Activated CD4-positive, alpha-beta memory T cell treated with anti-CD3 and anti-CD28 coated beads, Interleukin-2, amount 10 ng/mL, durations not matched to agents 7 days and 5 days (primary cell): ENCODE data around the gene CENPA. TPM values are rescaled to one million over a fixed set of nuclear protein-coding genes. Genes with fewer than 3 reads are reported as not detected.
"Not testable (repeated sequence)": the region's sequence is repeated elsewhere in the genome, so short reads cannot be mapped to it uniquely, and the experiment has no call there.

Experiments
- CTCF ChIA-PET: fragments of 350-600 bp; sonication (Branson Sonifier 250); formaldehyde crosslinking; loops from one replicate; lab custom pipeline; 2021; ENCODE audit warnings: antibody characterized with exemption, inconsistent platforms; lab: Charles Lee
- POLR2A ChIA-PET: fragments of 350-600 bp; sonication (Branson Sonifier 250); formaldehyde crosslinking; loops from one replicate; lab custom pipeline; 2021; ENCODE audit warnings: antibody characterized with exemption; lab: Charles Lee
- DNase-seq: peaks from one replicate; pipeline ENCODE4 v3.0.0-alpha.2; 2020
- H3K27ac Mint-ChIP-seq: one replicate; pipeline ENCODE4 v1.8.0; 2021; ENCODE audit warnings: mild to moderate bottlenecking, mixed read lengths
- H3K27me3 Mint-ChIP-seq: one replicate; pipeline ENCODE4 v1.8.0; 2021; ENCODE audit warnings: mixed read lengths
- H3K36me3 Mint-ChIP-seq: one replicate; pipeline ENCODE4 v1.8.0; 2021; ENCODE audit warnings: low read depth, mixed read lengths
- H3K4me1 Mint-ChIP-seq: one replicate; pipeline ENCODE4 v1.8.0; 2021; ENCODE audit warnings: mixed read lengths
- H3K4me3 Mint-ChIP-seq: one replicate; pipeline ENCODE4 v1.8.0; 2021; ENCODE audit warnings: mild to moderate bottlenecking, mixed read lengths
- H3K9me3 Mint-ChIP-seq: one replicate; pipeline ENCODE4 v1.8.0; 2021; ENCODE audit warnings: mixed read lengths
- total RNA-seq, 2 experiments: library from RNA; stranded (reverse); gene quantifications; one replicate each; pipeline ENCODE4 v1.2.3, GENCODE V29; 2021

CENPA gene
- total RNA-seq, 2 experiments from 2014 or later: 39.5 to 43.1 TPM

DNA sequence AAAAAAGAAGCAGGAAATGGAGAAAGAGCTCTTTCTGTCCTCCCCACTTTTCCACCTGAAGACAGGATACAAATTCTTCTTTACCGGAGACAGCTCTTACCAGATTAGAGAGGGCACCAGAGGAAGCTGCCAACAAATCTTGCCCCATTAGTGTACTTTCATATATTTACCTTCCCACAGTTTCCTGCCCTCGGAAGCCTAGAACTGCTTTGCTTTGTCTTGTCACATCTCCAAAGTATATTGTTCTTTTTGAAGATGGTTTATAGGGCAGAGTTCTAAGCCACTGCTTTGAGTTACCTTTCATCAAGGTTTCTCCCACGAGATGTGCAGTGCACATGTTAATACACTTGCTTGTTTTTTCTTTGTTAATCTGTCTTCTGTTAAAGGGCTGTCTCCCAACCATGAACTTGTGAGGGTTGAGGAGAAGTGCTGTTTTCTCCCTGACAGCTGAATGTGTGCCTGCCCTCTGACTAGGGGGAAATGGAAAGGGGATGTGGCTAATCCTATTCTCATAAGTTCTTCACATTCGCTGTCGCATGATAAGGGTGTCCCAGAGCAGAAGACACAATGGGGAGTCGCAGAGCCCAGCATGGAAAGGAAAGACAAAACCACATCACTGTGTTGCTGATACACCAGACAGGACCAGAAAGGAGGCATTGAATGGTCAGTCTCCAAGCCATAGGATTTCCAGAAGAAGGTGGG, 24.2 kb downstream of the CENPA start:
- ChIA-PET POLR2A (interaction anchor here (1.0 kb wide), 1 partner anchor 23 kb away, joined by 4 read pairs; no protein-coding TSS in a partner anchor), CTCF (no interaction called here)
- Mint-ChIP-seq H3K27me3 (peaks cover 6% of the 10 kb centered on the region), H3K4me1 (peaks cover 8% of the 10 kb centered on the region), H3K36me3 (no peaks in the 10 kb centered on the region), H3K27ac (no peak overlapping the region), H3K9me3 (no peaks in the 10 kb centered on the region), H3K4me3 (no peak overlapping the region)
- no peak for DNase-seq

DNA sequence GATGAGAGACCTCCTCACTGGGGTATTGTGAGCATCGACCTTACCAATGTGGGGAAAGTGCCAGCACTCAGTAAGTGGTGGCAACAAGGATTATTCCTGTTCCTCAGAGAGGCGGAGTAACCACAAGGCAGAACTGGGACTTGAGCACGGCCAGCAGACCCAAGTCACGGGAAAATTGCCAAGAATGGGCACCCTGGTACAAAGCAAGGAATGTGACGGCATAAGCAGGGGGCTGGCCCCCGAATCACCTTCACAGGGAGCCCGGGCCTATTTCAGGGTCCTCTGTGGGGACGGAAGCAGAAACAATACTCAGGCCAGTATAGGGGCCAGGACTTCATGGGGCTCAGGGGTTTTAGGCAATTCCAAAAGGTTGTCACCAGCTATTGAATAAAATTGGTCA, 25.4 kb downstream of the CENPA start:
- Mint-ChIP-seq H3K9me3 (no peaks in the 10 kb centered on the region), H3K36me3 (no peaks in the 10 kb centered on the region), H3K27ac (no peak overlapping the region), H3K4me1 (peaks cover 8% of the 10 kb centered on the region), H3K27me3 (peaks cover 9% of the 10 kb centered on the region), H3K4me3 (no peak overlapping the region)
- ChIA-PET POLR2A (no interaction called here), CTCF (no interaction called here)
- DNase-seq: no peak

DNA sequence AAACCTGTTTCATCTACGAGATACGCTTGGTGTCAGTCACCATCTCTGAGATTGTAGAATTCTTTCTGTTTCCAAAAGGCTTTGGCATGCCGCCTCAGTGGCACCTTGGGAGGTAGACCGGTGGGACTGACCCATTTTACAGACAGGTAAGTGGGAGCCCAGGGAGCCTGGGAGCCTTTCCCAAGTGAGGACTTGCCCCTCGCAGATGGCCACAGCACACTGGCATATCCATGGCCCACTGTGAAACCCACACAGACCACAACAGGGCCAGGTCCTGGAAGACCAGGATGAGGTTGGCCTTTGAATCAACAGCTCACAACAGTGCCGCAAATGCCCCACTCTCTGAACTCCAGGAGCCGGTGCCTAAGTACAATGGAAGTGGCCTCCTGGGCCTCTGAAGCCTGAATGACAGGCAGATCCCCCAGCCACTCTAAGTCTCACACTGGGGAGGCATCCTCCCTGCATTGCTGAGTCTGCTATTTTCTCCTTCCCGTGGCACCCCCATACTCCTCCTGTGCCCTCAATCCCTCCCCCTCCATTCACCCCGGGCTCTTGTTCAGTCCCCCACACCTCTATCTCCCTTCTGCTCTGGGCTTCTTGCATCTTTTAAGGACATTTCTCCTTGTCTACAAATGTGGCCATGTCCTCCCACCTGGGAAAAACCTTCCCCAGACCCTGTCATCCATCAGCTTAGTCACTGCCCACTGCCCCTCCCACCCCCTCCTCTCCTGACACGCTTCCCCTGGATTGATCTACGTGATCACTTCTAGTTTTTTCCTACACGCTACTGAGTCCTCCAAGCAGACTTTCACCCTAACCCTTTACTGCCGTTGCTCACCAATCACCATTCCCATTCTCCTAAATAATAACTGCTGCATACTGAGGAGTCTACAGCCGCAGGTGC, 26.2 kb downstream of the CENPA start:
- no peak for DNase-seq
- ChIA-PET POLR2A (no interaction called here), CTCF (no interaction called here)
- Mint-ChIP-seq H3K27ac (no peak overlapping the region), H3K36me3 (no peaks in the 10 kb centered on the region), H3K4me3 (no peak overlapping the region), H3K9me3 (no peaks in the 10 kb centered on the region), H3K27me3 (peaks cover 10% of the 10 kb centered on the region), H3K4me1 (peaks cover 8% of the 10 kb centered on the region)

DNA sequence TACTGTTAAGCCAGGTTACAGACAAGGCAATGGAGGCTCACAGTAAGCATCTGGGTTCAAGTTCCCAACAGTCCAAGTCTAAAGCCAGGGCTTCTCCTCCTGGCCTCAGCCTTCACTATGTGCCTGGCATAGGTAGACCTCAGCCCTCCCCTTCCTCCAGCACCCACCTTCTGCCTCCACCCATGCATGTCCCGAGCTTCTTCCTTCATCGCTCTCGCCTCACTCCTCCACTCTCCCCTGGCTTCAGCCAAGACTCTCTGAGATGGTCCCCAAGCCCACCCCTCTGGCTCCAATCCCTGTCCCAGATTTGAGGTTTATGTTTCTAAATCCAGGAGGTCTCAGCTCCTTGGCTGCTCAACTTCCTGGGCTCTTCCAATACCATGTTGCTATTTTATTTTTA, 26.9 kb downstream of the CENPA start:
- no peak overlapping the region for H3K4me3 Mint-ChIP-seq
- no peak for DNase-seq
- H3K27me3 Mint-ChIP-seq: peaks cover 12% of the 10 kb centered on the region
- no peak overlapping the region for H3K27ac Mint-ChIP-seq
- H3K36me3 Mint-ChIP-seq: no peaks in the 10 kb centered on the region
- POLR2A ChIA-PET: no interaction called here
- CTCF ChIA-PET: interaction anchor here (1.2 kb wide), 1 partner anchor 34 kb away, joined by 3 read pairs; no protein-coding TSS in a partner anchor
- peaks cover 8% of the 10 kb centered on the region for H3K4me1 Mint-ChIP-seq
- H3K9me3 Mint-ChIP-seq: no peaks in the 10 kb centered on the region

DNA sequence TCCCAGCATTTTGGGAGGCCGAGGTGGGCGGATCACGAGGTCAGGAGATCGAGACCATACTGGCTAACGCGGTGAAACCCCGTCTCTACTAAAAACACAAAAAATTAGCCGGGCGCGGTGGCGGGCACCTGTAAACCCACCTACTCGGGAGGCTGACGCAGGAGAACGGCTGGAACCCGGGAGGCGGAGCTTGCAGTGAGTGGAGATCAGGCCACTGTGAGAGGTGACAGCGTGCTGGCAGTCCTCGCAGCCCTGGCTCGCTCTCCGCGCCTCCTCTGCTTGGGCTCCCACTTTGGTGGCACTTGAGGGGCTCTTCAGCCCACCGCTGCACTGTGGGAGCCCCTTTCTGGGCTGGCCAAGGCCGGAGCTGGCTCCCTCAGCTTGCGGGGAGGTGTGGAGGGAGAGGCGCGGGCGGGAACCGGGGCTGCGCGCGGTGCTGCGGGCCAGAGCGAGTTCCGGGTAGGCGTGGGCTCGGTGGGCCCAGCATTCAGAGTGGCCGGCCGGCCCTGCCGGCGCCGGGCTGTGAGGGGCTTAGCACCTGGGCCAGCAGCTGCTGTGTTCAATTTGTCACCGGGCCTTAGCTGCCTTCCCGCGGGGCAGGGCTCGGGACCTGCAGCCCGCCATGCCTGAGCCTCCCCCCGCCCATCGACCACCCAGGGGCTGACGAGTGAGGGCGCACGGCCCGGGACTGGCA, 28.4 kb downstream of the CENPA start:
- H3K4me3 Mint-ChIP-seq, CTCF ChIA-PET, H3K4me1 Mint-ChIP-seq, H3K27ac Mint-ChIP-seq, H3K36me3 Mint-ChIP-seq, POLR2A ChIA-PET, H3K9me3 Mint-ChIP-seq, DNase-seq: not testable (repeated sequence)
- H3K27me3 Mint-ChIP-seq: peaks cover 18% of the 10 kb centered on the region

DNA sequence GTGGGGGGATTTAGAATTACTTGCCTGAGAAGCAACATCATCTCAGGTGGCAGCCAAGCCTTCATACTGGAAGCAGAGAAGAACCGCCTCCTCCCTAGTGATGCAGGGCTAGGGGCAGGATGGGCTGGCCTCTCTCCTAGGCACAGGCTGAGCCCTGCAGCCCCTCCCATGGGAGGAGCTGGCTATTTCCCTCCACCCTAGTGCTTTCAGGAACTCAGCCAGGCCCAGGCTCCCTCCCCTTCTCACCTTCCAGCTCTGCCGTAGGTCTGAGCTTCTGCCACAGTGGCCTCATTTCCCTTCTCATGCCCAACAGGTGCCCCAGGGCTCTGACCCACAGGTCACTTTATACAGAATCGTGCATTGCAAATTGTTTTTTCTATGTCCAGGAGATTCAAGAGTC, 31.0 kb downstream of the CENPA start:
- POLR2A ChIA-PET: no interaction called here
- H3K27ac Mint-ChIP-seq: no peak overlapping the region
- H3K36me3 Mint-ChIP-seq: no peaks in the 10 kb centered on the region
- H3K4me1 Mint-ChIP-seq: no peaks in the 10 kb centered on the region
- H3K9me3 Mint-ChIP-seq: no peaks in the 10 kb centered on the region
- CTCF ChIA-PET: no interaction called here
- H3K27me3 Mint-ChIP-seq: peaks cover 22% of the 10 kb centered on the region
- no peak for DNase-seq
- no peak overlapping the region for H3K4me3 Mint-ChIP-seq

DNA sequence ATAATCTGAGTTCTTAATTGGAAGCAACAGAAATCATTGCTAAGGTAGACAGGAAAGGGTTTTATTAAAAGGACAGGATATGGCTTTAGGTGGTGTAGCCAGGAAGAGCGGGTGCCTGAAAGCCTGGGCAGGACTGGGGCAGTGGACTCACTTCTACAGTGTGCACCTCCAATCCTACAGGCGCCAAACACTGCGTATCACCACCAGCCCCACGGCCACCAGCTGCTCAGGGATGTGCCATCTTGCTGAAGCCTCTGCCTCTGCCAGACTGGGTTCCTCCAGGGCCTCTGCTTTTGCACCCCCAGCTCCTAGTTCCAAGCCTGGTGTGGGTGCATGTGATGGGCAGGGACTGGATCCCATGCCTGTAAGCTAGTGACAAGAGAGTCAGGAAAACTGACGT, 32.4 kb downstream of the CENPA start:
- Mint-ChIP-seq H3K9me3 (no peaks in the 10 kb centered on the region), H3K4me1 (no peaks in the 10 kb centered on the region), H3K27ac (no peak overlapping the region), H3K27me3 (peaks cover 23% of the 10 kb centered on the region), H3K4me3 (no peak overlapping the region), H3K36me3 (no peaks in the 10 kb centered on the region)
- POLR2A ChIA-PET: no interaction called here
- CTCF ChIA-PET: no interaction called here
- no peak for DNase-seq

DNA sequence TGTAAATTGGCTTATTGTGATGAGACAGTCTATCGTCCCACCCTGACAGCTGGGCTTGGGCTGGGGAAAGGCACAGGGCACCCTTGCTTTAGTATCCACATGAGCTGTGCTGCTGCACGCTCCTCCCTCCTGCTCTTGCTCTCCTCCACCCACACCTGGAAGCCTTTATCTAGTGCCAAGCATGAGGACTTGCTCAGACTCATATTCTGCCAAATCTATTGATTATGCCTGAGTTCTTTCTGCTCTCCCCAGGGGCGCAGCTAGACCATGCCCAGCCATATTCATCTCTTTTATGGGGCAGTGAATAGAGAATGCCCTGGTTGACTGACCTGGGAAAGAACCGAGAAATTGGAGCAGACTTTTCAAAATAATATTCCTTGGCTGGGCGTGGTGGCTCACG, 33.1 kb downstream of the CENPA start:
- Mint-ChIP-seq H3K9me3 (no peaks in the 10 kb centered on the region), H3K36me3 (no peaks in the 10 kb centered on the region), H3K27me3 (peaks cover 23% of the 10 kb centered on the region), H3K4me1 (no peaks in the 10 kb centered on the region), H3K4me3 (no peak overlapping the region), H3K27ac (no peak overlapping the region)
- ChIA-PET CTCF (no interaction called here), POLR2A (no interaction called here)
- no peak for DNase-seq

DNA sequence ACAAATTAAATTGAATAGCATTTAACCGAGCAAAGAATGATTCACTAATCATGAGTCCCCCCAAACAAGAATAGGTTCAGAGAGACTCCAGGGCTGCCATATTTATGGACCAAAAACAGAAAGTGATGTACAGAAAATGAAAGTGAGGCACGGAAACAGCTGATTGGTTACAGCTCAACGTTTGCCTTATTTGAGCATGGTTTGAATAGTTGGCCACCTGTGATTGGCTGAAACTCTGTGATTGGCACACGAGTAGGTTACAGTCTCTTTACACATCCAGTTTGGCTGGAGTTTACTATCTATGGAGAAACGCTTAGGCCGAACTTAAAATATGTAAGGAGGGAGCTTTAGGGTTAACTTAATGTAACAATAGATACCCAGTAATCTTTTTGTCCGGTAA, 35.1 kb downstream of the CENPA start:
- CTCF ChIA-PET: interaction anchor here (1.3 kb wide), 1 partner anchor 25 kb away, joined by 6 read pairs; no protein-coding TSS in a partner anchor
- POLR2A ChIA-PET: no interaction called here
- DNase-seq: no peak
- Mint-ChIP-seq H3K9me3 (no peaks in the 10 kb centered on the region), H3K36me3 (no peaks in the 10 kb centered on the region), H3K27me3 (peaks cover 24% of the 10 kb centered on the region), H3K4me1 (no peaks in the 10 kb centered on the region), H3K27ac (no peak overlapping the region), H3K4me3 (no peak overlapping the region)

DNA sequence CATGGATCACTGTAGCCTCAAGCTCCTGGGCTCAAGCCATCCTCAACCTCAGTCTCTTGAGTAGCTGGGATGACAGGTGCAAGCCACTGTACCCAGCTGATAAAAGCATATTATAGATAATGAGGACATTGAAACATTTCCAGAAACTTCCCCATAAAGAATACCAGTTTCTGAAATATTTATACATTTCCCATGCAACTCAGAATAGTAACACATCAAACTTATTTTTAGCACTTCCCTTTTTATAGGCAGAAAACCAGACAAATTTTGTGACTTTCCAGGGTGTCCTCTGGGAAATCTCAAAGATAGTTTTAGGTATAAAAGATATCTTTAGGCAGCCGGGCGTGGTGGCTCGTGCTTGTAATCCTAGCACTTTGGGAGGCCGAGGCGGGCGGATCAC, 37.0 kb downstream of the CENPA start:
- no peak for DNase-seq
- Mint-ChIP-seq H3K4me1 (no peaks in the 10 kb centered on the region), H3K9me3 (no peaks in the 10 kb centered on the region), H3K36me3 (no peaks in the 10 kb centered on the region), H3K27me3 (peaks cover 20% of the 10 kb centered on the region), H3K27ac (no peak overlapping the region), H3K4me3 (no peak overlapping the region)
- ChIA-PET CTCF (no interaction called here), POLR2A (no interaction called here)

DNA sequence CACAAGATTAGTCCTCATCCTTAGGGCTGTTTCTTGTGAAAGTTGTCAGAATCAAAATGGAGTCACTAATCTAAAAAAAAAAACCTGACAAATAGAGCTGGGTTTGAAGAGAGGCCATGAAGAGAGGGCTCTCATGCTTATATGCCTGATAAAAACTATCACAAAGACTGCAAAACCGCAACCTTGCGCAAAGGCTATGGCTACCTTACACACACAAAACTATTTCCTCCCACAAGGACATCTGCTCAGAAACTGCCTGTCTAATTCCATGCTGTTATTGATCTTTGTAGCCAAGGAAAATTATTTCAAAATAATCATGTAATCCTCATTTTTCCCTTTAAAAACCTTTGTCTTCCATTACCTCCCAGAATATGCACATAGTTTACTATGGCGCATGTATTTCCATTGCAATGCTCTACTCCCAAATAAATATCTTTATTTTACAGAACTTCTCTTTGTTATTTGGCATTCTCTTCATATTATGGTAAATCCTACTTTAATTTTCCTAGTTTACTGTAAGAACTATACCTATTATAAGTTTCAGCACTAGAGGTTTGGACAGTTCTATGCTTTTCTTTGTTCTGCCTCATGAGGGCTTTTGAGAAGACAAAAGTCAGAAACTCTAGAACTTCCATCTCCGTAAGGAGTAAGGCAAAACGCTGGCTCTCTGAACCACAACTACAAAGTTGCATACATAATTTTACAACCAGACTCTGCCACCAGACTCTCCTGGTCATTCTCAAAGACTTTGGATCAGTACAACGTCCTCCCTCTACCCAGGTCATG, 52.5 kb downstream of the CENPA start:
- ChIA-PET POLR2A (no interaction called here), CTCF (interaction anchor here (2.1 kb wide), 1 partner anchor 11 kb away, joined by 7 read pairs; no protein-coding TSS in a partner anchor)
- no peak for DNase-seq
- H3K4me1 Mint-ChIP-seq: no peaks in the 10 kb centered on the region
- H3K27me3 Mint-ChIP-seq: peaks cover 52% of the 10 kb centered on the region
- no peak overlapping the region for H3K27ac Mint-ChIP-seq
- no peaks in the 10 kb centered on the region for H3K36me3 Mint-ChIP-seq
- no peak overlapping the region for H3K4me3 Mint-ChIP-seq
- H3K9me3 Mint-ChIP-seq: no peaks in the 10 kb centered on the region

DNA sequence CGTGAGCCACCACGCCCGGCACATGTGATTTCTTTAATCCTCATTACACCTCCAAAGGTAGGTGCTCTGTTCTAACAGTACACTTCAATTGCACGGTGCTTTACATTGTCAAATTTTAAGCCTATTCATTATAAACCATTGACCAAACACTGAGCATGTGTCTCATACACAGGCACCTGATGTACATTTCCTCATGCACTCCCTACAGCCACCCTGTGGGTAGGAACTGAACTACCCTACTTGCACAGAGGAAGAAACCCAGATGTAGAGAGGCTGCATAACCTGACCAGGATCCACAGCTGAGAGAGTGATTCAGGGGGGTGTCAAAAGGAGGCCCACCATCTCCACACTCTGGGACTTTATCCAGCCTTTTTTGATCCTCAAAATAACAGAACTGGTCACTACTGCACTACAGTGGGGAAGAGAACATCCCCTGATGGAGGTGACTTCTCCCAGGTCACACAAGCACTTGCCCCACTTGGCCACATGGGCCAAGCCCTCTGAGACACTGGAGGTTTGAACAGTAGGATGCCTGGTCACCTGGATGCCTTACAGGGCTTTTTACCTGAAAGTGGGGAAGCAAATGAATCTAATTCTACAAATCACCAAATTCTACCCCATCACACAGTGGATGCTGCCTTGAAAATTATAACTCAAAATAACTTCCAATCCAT, 55.2 kb downstream of the CENPA start:
- no peak for DNase-seq
- Mint-ChIP-seq H3K4me1 (no peaks in the 10 kb centered on the region), H3K36me3 (no peaks in the 10 kb centered on the region), H3K9me3 (no peaks in the 10 kb centered on the region), H3K27ac (no peak overlapping the region), H3K4me3 (no peak overlapping the region), H3K27me3 (peaks cover 51% of the 10 kb centered on the region)
- ChIA-PET POLR2A (no interaction called here), CTCF (interaction anchor here (0.7 kb wide), 2 partner anchors 441 to 557 kb away, joined by 3 read pairs; no protein-coding TSS in a partner anchor)
